Measurements from ENCODE around the gene NAP1L4.

DNA sequence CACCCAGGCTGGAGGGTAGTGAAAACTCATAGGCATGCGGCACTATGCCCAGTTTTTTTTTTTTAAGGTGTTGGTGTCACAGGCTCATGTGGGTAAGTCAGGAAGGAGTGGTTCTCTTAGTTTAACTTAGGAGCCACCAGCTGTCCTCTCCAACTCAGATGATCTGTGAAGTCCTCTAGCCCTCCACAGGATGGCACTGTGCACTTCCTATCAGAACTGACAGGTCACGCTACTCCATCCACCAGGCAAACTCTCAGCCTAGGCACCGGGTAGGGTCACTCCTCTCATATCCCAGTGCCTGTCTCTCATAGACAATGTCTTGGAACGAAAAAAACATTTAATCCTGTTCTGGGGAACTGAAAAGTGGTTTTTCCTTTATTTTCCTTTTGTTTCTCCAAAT is 16.5 kb downstream of the NAP1L4 start:
- TF ChIP-seq GATA2 (IDR thresholded peaks at IDR 0.05; ENCODE audit: low read depth, low read length) (no peak), GATA3 (IDR thresholded peaks at IDR 0.05; ENCODE audit: low read depth, low read length) (no peak)
